ENCODE data around the gene AOX1. TPM values are rescaled to one million over a fixed set of nuclear protein-coding genes. Genes with fewer than 3 reads are reported as not detected.

Gene AOX1
- total and polyA plus RNA-seq, 10 of the 15 experiments (the other 5 are each of a cell fraction or from before 2014, with no cell fraction given), result 0.03 to 0.56 (median 0.19) TPM; not detected in 6

Other genes with a start within 250 kb of the AOX1 start
- gene KCTD18, start 75.9 kb upstream of the AOX1 start, total RNA-seq (2014; rRNA removed), result 14.9 and 19.3 TPM in 2 replicates
- 16.3 and 16.9 TPM in 2 replicates for gene KCTD18, start 75.9 kb upstream of the AOX1 start, total RNA-seq (2014; rRNA removed; fragmentation: Illumina TruSeq; extraction: Trizol)
- 12.3 and 14.2 TPM in 2 replicates for gene KCTD18, start 75.9 kb upstream of the AOX1 start, total RNA-seq (2021)
- gene KCTD18, start 75.9 kb upstream of the AOX1 start, polyA plus RNA-seq (2011; rRNA removed), result 8.7 and 10.3 TPM in 2 replicates
- 12.7 and 16.8 TPM in 2 replicates for gene KCTD18, start 75.9 kb upstream of the AOX1 start, polyA plus RNA-seq (2014; fragmentation: Illumina TruSeq; extraction: Trizol)
- gene KCTD18, start 75.9 kb upstream of the AOX1 start, polyA plus RNA-seq (2014; fragmentation: Nextera tagmentation; extraction: Ambion mirVana), result 1 to 10 TPM; 1.4 to 3.7 TPM
- gene KCTD18, start 75.9 kb upstream of the AOX1 start, polyA plus RNA-seq (2014; rRNA removed), result 10.8 and 11.5 TPM in 2 replicates
- gene KCTD18, start 75.9 kb upstream of the AOX1 start, polyA plus RNA-seq (2016; fragmentation: Nextera tagmentation; extraction: Ambion mirVana), result 10 to 100 TPM; 13.5 to 13.9 TPM
- gene SGO2, start 59.8 kb upstream of the AOX1 start, total RNA-seq (2014; rRNA removed), result 18.5 and 22.2 TPM in 2 replicates
- gene SGO2, start 59.8 kb upstream of the AOX1 start, total RNA-seq (2014; rRNA removed; fragmentation: Illumina TruSeq; extraction: Trizol), result 21.8 and 22.4 TPM in 2 replicates
- gene SGO2, start 59.8 kb upstream of the AOX1 start, total RNA-seq (2021), result 21.7 and 22.3 TPM in 2 replicates
- gene SGO2, start 59.8 kb upstream of the AOX1 start, polyA plus RNA-seq (2011; rRNA removed), result 26.7 and 59.4 TPM in 2 replicates
- 33.4 and 39.4 TPM in 2 replicates for gene SGO2, start 59.8 kb upstream of the AOX1 start, polyA plus RNA-seq (2014; fragmentation: Illumina TruSeq; extraction: Trizol)
- gene SGO2, start 59.8 kb upstream of the AOX1 start, polyA plus RNA-seq (2014; fragmentation: Nextera tagmentation; extraction: Ambion mirVana), result 10 to 100 TPM; 15.8 to 30.7 TPM
- 11.3 and 16.7 TPM in 2 replicates for gene SGO2, start 59.8 kb upstream of the AOX1 start, polyA plus RNA-seq (2014; rRNA removed)
- gene SGO2, start 59.8 kb upstream of the AOX1 start, polyA plus RNA-seq (2016; fragmentation: Nextera tagmentation; extraction: Ambion mirVana), result 10 to 100 TPM; 42.5 to 55.2 TPM
- gene BZW1, start 225.9 kb downstream of the AOX1 start, total RNA-seq (2014; rRNA removed), result 262 and 298 TPM in 2 replicates
- gene BZW1, start 225.9 kb downstream of the AOX1 start, total RNA-seq (2014; rRNA removed; fragmentation: Illumina TruSeq; extraction: Trizol), result 280 and 291 TPM in 2 replicates
- gene BZW1, start 225.9 kb downstream of the AOX1 start, total RNA-seq (2021), result 259 and 273 TPM in 2 replicates
- gene BZW1, start 225.9 kb downstream of the AOX1 start, polyA plus RNA-seq (2011; rRNA removed), result 265 and 313 TPM in 2 replicates
- 218 and 253 TPM in 2 replicates for gene BZW1, start 225.9 kb downstream of the AOX1 start, polyA plus RNA-seq (2014; fragmentation: Illumina TruSeq; extraction: Trizol)
- 100 to 1,000 TPM; 200 to 317 TPM for gene BZW1, start 225.9 kb downstream of the AOX1 start, polyA plus RNA-seq (2014; fragmentation: Nextera tagmentation; extraction: Ambion mirVana)
- gene BZW1, start 225.9 kb downstream of the AOX1 start, polyA plus RNA-seq (2014; rRNA removed), result 186 and 216 TPM in 2 replicates
- gene BZW1, start 225.9 kb downstream of the AOX1 start, polyA plus RNA-seq (2016; fragmentation: Nextera tagmentation; extraction: Ambion mirVana), result 100 to 1,000 TPM; 330 to 349 TPM

All from GM12878 (cell line).